ENCODE data around the gene PITPNM3.

- no peak for TF ChIP-seq POLR2A (IDR thresholded peaks at IDR 0.05)
- TF ChIP-seq CTCF (IDR thresholded peaks at IDR 0.05 in 8 of 11, conservative IDR thresholded peaks at IDR 0.05 in 3 of 11), result no peak
Observed at GRCh38 chr17:6555331-6556120, 829 bp downstream of the PITPNM3 start.

Data from spleen (tissue), 7 donors.